Neutrophil (primary cell): Measurements from ENCODE around the gene HEATR3.
"Not testable (repeated sequence)": the region's sequence is repeated elsewhere in the genome, so short reads cannot be mapped to it uniquely, and the experiment has no call there.

ENCODE experiments used
- H3K27ac ChIP-seq: fragments of 200-600 bp; sonication (generic); 2 replicates; pipeline ENCODE4 v1.5.1; 2016; ENCODE audit warnings: mild to moderate bottlenecking, moderate library complexity
- H3K27me3 ChIP-seq: fragments of 200-600 bp; sonication (generic); 2 replicates; pipeline ENCODE4 v1.6.0; 2016; ENCODE audit warnings: mild to moderate bottlenecking
- H3K36me3 ChIP-seq: fragments of 200-600 bp; sonication (generic); 2 replicates; pipeline ENCODE4 v1.5.1; 2017
- H3K4me1 ChIP-seq, 2 experiments: fragments of 200-600 bp in 1 of 2; sonication (generic) in 1 of 2; 1 replicate in 1 of 2; 2 replicates in 1 of 2; pipeline versions ENCODE4 v1.5.1 to v1.6.1; 2013 to 2016; ENCODE audit warnings: low read depth in 1 of 2, low read length in 1 of 2, mild to moderate bottlenecking in 1 of 2, moderate library complexity in 1 of 2; ENCODE audit not compliant: control insufficient read depth in 1 of 2, insufficient read depth in 1 of 2
- H3K4me3 ChIP-seq, 2 experiments: fragments of 200-600 bp in 1 of 2; sonication (generic) in 1 of 2; 1 replicate in 1 of 2; 2 replicates in 1 of 2; pipeline ENCODE4 v1.5.1; 2013 to 2016; ENCODE audit warnings: low read depth in 1 of 2, low read length in 1 of 2, mild to moderate bottlenecking in 1 of 2, moderate library complexity in 1 of 2
- H3K9me3 ChIP-seq: fragments of 200-600 bp; sonication (generic); 2 replicates; pipeline ENCODE4 v1.5.1; 2016
- TF ChIP-seq, protein P1 (sequence below): fragments of 200-600 bp; sonication (generic); IDR thresholded peaks from 2 replicates; pipeline ENCODE4 v1.5.1; 2016; ENCODE audit warnings: antibody characterized with exemption

Gene HEATR3

DNA sequence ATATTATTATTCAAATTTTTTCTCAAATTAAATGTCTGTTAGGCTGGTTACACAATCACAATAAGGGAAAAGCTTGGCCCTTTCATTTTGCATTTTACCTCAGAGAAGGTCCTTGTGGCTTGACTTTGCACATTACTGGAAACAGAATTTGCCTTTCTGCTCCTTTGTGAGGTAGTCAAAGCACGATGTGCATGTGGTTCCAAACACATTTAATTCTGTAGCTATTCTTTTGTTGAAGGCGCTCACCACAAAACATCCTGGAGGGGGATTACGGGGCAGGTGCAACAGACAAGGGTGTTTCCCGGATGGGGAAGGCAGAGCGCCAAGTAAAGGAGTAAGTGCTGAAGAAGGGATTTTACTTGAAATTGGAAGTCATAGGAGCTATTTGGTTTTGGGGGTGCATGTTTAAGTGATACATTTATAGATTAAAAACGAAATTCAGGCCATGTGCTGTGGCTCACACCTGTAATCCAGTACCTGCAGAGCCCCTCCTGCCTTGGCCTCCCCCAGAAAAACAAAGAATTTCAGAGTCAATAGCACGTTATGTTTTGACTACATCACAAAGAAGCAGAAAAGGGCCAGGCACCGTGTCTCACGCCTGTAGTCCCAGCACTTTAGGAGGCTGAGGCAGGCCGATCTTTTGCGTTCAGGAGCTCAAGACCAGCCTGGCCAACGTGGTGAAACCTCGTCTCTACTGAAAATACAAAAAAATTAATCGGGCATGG lies 56.1 kb downstream of the HEATR3 start:
- TF ChIP-seq, protein P1, sequence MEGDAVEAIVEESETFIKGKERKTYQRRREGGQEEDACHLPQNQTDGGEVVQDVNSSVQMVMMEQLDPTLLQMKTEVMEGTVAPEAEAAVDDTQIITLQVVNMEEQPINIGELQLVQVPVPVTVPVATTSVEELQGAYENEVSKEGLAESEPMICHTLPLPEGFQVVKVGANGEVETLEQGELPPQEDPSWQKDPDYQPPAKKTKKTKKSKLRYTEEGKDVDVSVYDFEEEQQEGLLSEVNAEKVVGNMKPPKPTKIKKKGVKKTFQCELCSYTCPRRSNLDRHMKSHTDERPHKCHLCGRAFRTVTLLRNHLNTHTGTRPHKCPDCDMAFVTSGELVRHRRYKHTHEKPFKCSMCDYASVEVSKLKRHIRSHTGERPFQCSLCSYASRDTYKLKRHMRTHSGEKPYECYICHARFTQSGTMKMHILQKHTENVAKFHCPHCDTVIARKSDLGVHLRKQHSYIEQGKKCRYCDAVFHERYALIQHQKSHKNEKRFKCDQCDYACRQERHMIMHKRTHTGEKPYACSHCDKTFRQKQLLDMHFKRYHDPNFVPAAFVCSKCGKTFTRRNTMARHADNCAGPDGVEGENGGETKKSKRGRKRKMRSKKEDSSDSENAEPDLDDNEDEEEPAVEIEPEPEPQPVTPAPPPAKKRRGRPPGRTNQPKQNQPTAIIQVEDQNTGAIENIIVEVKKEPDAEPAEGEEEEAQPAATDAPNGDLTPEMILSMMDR = no peak
- H3K36me3 ChIP-seq = no peaks in the 10 kb centered on the region
- H3K27me3 ChIP-seq = no peaks in the 10 kb centered on the region
- no peak overlapping the region for H3K27ac ChIP-seq
- H3K9me3 ChIP-seq = no peaks in the 10 kb centered on the region
- H3K4me1 ChIP-seq = no peaks in the 10 kb centered on the region
- H3K4me3 ChIP-seq = no peak overlapping the region

DNA sequence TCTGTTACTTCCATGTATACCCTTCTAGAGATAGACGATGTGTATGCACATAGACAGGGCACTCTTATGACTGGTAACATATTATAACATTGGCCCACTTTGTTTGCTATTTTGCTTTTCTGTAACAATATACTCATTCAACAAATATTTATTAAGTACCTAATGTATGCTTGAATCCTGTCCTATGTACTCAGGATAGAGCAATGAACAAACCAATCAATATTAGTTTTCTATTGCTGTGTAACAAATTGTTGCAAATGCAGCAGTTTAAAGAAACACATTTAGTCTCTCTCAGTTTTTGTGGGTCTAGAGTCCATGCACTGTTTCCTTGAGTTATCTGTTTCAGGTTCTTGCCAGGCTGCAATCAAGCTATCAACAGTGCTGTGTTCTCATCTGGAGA lies 57.6 kb downstream of the HEATR3 start:
- no peaks in the 10 kb centered on the region for H3K36me3 ChIP-seq
- TF ChIP-seq, protein P1 = no peak
- no peak overlapping the region for H3K27ac ChIP-seq
- no peaks in the 10 kb centered on the region for H3K4me1 ChIP-seq
- H3K27me3 ChIP-seq = no peaks in the 10 kb centered on the region
- no peak overlapping the region for H3K4me3 ChIP-seq
- H3K9me3 ChIP-seq = no peaks in the 10 kb centered on the region

DNA sequence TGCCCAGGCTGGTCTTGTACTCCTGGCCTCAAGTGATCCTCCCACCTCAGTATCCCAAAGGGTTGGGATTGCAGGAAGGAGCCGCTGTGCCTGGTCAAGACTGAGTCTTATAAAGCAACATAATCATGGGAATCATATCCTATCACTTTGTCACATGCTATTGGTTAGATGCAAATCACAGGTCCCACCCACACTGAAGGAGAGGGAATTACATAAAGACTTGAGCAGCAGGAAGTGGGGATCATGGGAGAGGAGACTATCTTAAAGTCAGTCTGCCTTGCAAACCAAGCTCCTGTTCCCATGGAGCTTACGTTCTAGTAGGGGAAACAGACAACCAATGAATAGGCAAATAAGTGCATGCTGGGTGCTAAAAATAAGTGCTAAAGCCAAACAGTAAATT lies 59.0 kb downstream of the HEATR3 start:
- no peaks in the 10 kb centered on the region for H3K36me3 ChIP-seq
- no peak overlapping the region for H3K27ac ChIP-seq
- no peak overlapping the region for H3K4me3 ChIP-seq
- no peaks in the 10 kb centered on the region for H3K27me3 ChIP-seq
- H3K9me3 ChIP-seq = no peaks in the 10 kb centered on the region
- no peaks in the 10 kb centered on the region for H3K4me1 ChIP-seq
- TF ChIP-seq, protein P1 = no peak

DNA sequence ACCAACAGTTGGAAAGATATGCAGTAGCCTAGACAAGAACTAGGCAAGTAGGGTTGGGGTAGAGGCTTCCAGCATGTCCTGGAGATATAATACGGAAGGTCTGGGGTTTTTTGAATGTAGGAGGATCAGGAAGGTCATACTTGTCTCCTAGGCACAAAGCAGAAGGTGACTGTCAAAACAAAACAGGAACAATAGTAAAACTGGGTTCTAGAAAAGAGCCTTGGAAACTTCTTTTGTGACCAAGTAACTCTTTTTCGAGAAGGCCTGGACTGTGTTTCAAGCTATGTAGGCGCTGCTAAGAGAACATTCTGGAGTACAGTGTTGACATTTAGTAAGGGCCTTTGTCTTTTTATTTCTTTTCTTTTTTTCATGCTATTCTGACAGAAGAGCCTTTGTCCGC lies 60.4 kb downstream of the HEATR3 start:
- Histone ChIP-seq H3K4me3 (no peak overlapping the region), H3K9me3 (no peaks in the 10 kb centered on the region), H3K27ac (no peak overlapping the region), H3K36me3 (no peaks in the 10 kb centered on the region), H3K27me3 (no peaks in the 10 kb centered on the region), H3K4me1 (no peaks in the 10 kb centered on the region)
- TF ChIP-seq, protein P1 = no peak

DNA sequence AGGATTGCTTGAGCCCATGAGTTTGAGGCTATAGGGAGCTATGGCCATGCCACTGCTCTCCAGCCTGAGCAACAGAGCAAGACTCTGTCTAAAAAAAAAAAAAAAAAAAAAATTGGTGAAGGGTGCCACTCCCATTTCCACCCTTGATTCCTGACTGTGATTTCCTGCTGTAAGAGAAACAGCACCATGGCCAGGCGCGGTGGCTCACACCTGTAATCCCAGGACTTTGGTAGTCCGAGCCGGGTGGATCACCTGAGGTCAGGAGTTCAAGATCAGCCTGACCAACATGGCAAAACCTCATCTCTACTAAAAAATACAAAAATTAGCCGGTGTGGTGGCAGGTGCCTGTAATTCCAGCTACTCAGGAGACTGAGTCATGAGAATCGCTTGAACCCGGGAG lies 66.8 kb downstream of the HEATR3 start:
- H3K27me3 ChIP-seq, H3K4me1 ChIP-seq, H3K36me3 ChIP-seq, H3K4me3 ChIP-seq, H3K9me3 ChIP-seq, H3K27ac ChIP-seq: not testable (repeated sequence)

DNA sequence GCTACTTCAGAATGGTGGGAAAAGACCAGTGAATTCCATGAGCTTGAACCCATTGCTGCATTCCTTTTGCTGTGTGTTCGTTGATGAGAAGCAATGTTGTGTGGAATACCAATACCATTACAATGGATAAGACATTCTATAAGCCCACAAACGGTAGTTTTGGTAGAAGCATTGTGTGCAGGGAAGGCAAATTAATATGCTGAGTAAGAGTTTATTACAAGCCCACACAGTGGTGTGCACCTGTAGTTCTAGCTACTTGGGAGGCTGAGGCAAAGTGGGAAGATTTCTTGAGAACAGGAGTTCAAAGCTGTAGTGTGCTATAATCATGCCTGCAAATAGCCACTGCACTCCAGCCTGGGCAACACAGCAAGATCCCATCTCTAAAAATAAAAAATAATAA lies 67.4 kb downstream of the HEATR3 start:
- Histone ChIP-seq H3K27me3 (no peaks in the 10 kb centered on the region), H3K4me3 (no peak overlapping the region)
- TF ChIP-seq, protein P1 = no peak

More for the DNA sequence above, 67.4 kb downstream of the HEATR3 start:
- no peaks in the 10 kb centered on the region for H3K9me3 ChIP-seq
- H3K36me3 ChIP-seq = no peaks in the 10 kb centered on the region
- H3K4me1 ChIP-seq = peaks cover 0 to 6% of the 10 kb centered on the region in 2 experiments
- H3K27ac ChIP-seq = no peak overlapping the region
